ENCODE measurements around the gene RUNDC3A. TPM values are rescaled to one million over a fixed set of nuclear protein-coding genes. Genes with fewer than 3 reads are reported as not detected.

RUNDC3A gene
- polyA plus RNA-seq, 4 donors, result 1.1 to 6.8 (median 3.8) TPM

- Histone ChIP-seq H3K27ac (ENCODE audit: low read depth in 1 of 3, low read length in 2 of 3) (no peak overlapping the region), H3K27me3 (ENCODE audit: control insufficient read depth in 3 of 3, insufficient read depth in 3 of 3, low read length in 3 of 3) (no peaks in the 10 kb centered on the region), H3K9me3 (ENCODE audit: control insufficient read depth in 2 of 2, insufficient read depth in 1 of 2, low read depth in 1 of 2, low read length in 1 of 2) (no peaks in the 10 kb centered on the region), H3K4me1 (ENCODE audit: control insufficient read depth in 3 of 3, insufficient read depth in 2 of 3, low read depth in 1 of 3, low read length in 2 of 3) (no peaks in the 10 kb centered on the region), H3K4me3 (ENCODE audit: low read depth in 1 of 3, low read length in 3 of 3) (no peak overlapping the region), H3K36me3 (ENCODE audit: control insufficient read depth in 3 of 3, insufficient read depth in 2 of 3, low read depth in 1 of 3, low read length in 3 of 3) (no peaks in the 10 kb centered on the region)
- no peak for DNase-seq
- 75 to 91% (median 85%) methylated on average over 3 of the region's 3 CpGs for WGBS, 3 donors
- FAIRE-seq, result no peak
Measured at GRCh38 chr17:44297975-44298374, 10.4 kb upstream of the RUNDC3A start.

- FAIRE-seq, result no peak
- peaks cover 3 to 8% (median 8%) of the 10 kb centered on the region in 3 donors for H3K4me1 ChIP-seq (ENCODE audit: control insufficient read depth in 3 of 3, insufficient read depth in 2 of 3, low read depth in 1 of 3, low read length in 2 of 3)
- H3K9me3 ChIP-seq (ENCODE audit: control insufficient read depth in 2 of 2, insufficient read depth in 1 of 2, low read depth in 1 of 2, low read length in 1 of 2), result no peaks in the 10 kb centered on the region
- H3K4me3 ChIP-seq (ENCODE audit: low read depth in 1 of 3, low read length in 3 of 3), result no peak overlapping the region
- peaks cover 0 to 13% (median 0%) of the 10 kb centered on the region in 3 donors for H3K27me3 ChIP-seq (ENCODE audit: control insufficient read depth in 3 of 3, insufficient read depth in 3 of 3, low read length in 3 of 3)
- DNase-seq, result no peak
- no peaks in the 10 kb centered on the region for H3K36me3 ChIP-seq (ENCODE audit: control insufficient read depth in 3 of 3, insufficient read depth in 2 of 3, low read depth in 1 of 3, low read length in 3 of 3)
- no peak overlapping the region for H3K27ac ChIP-seq (ENCODE audit: low read depth in 1 of 3, low read length in 2 of 3)
Measured at GRCh38 chr17:44304651-44305050, 3.8 kb upstream of the RUNDC3A start.

DNA sequence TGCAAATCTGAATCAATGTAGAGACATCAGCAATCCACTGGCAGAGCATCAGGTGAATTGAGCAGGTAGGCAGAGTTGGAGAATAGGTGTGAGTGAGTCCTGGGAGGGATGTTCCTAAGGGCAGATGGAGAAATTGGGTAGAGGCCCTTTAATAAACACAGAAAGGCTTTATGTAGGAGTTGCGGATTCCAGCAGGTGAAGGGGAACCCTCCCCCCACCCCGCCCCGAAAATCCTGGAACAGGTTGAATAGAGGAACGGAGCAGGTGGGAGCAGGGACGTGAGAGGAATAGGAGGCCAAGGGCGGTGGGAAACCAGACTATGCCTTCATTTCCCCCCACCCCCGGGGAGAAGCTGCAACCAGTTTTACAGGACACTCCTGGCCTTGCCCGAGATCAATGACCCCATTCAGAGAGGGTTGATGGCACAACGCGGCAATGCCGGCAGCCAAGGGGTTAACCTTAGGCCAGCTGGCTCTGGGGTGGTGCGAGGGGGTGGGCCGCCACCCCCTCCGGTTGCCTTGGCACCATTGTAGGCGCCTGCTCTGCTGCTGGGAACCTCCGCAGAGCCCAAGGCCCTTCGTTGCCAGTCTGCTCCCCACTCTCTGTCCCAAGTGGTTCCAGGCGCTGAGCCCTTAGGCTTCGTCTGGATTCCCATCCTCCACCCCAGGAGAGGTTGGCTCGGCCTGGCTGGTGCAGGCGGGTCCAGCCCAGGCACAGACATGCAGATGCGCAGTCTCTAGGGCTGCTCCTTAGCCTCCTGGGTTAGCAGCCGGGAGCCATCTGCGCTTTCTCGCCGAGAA, 814 bp upstream of the RUNDC3A start:
- 2 to 3% (median 3%) methylated on average over 26 of the region's 26 CpGs for WGBS, 3 donors
- H3K9me3 ChIP-seq (ENCODE audit: control insufficient read depth in 2 of 2, insufficient read depth in 1 of 2, low read depth in 1 of 2, low read length in 1 of 2), result no peaks in the 10 kb centered on the region
- no peaks in the 10 kb centered on the region for H3K36me3 ChIP-seq (ENCODE audit: control insufficient read depth in 3 of 3, insufficient read depth in 2 of 3, low read depth in 1 of 3, low read length in 3 of 3)
- H3K4me1 ChIP-seq (ENCODE audit: control insufficient read depth in 3 of 3, insufficient read depth in 2 of 3, low read depth in 1 of 3, low read length in 2 of 3), result peaks cover 3 to 15% (median 8%) of the 10 kb centered on the region in 3 donors
- FAIRE-seq (no peak), DNase-seq (peak; percentile 21 to 67)
- peak overlapping the region in 1 of 3 donors; percentile 8 for H3K27ac ChIP-seq (ENCODE audit: low read depth in 1 of 3, low read length in 2 of 3)
- peak overlapping the region; percentile 10 to 44 (median 34) for H3K4me3 ChIP-seq (ENCODE audit: low read depth in 1 of 3, low read length in 3 of 3)
- H3K27me3 ChIP-seq (ENCODE audit: control insufficient read depth in 3 of 3, insufficient read depth in 3 of 3, low read length in 3 of 3), result peaks cover 0 to 13% (median 0%) of the 10 kb centered on the region in 3 donors

- H3K4me3 ChIP-seq (ENCODE audit: low read depth in 1 of 3, low read length in 3 of 3), result peak overlapping the region in 2 of 3 donors; percentile 34 to 44
- peaks cover 3 to 24% (median 8%) of the 10 kb centered on the region in 3 donors for H3K4me1 ChIP-seq (ENCODE audit: control insufficient read depth in 3 of 3, insufficient read depth in 2 of 3, low read depth in 1 of 3, low read length in 2 of 3)
- peak overlapping the region in 1 of 3 donors; percentile 9 for H3K27ac ChIP-seq (ENCODE audit: low read depth in 1 of 3, low read length in 2 of 3)
- H3K9me3 ChIP-seq (ENCODE audit: control insufficient read depth in 2 of 2, insufficient read depth in 1 of 2, low read depth in 1 of 2, low read length in 1 of 2), result no peaks in the 10 kb centered on the region
- H3K27me3 ChIP-seq (ENCODE audit: control insufficient read depth in 3 of 3, insufficient read depth in 3 of 3, low read length in 3 of 3), result peaks cover 0 to 13% (median 1%) of the 10 kb centered on the region in 3 donors
- DNase-seq, result no peak
- 2 to 3% (median 3%) methylated on average over 14 to 15 of the region's 15 CpGs for WGBS, 3 donors
- peaks cover 0 to 2% (median 0%) of the 10 kb centered on the region in 3 donors for H3K36me3 ChIP-seq (ENCODE audit: control insufficient read depth in 3 of 3, insufficient read depth in 2 of 3, low read depth in 1 of 3, low read length in 3 of 3)
- FAIRE-seq, result no peak
Measured at GRCh38 chr17:44308865-44309264, 464 bp downstream of the RUNDC3A start.

GRCh38 chr17:44309472-44309871, 1.1 kb downstream of the RUNDC3A start:
- DNase-seq (no peak), FAIRE-seq (no peak)
- Histone ChIP-seq H3K27me3 (ENCODE audit: control insufficient read depth in 3 of 3, insufficient read depth in 3 of 3, low read length in 3 of 3) (peaks cover 0 to 20% (median 7%) of the 10 kb centered on the region in 3 donors), H3K36me3 (ENCODE audit: control insufficient read depth in 3 of 3, insufficient read depth in 2 of 3, low read depth in 1 of 3, low read length in 3 of 3) (peaks cover 0 to 2% (median 0%) of the 10 kb centered on the region in 3 donors), H3K27ac (ENCODE audit: low read depth in 1 of 3, low read length in 2 of 3) (no peak overlapping the region), H3K4me1 (ENCODE audit: control insufficient read depth in 3 of 3, insufficient read depth in 2 of 3, low read depth in 1 of 3, low read length in 2 of 3) (peaks cover 3 to 30% (median 8%) of the 10 kb centered on the region in 3 donors), H3K9me3 (ENCODE audit: control insufficient read depth in 2 of 2, insufficient read depth in 1 of 2, low read depth in 1 of 2, low read length in 1 of 2) (no peaks in the 10 kb centered on the region), H3K4me3 (ENCODE audit: low read depth in 1 of 3, low read length in 3 of 3) (peak overlapping the region in 1 of 3 donors; percentile 44)
- WGBS, 3 donors, result 35 to 46% (median 38%) methylated on average over 5 of the region's 5 CpGs

GRCh38 chr17:44310188-44310587, 1.8 kb downstream of the RUNDC3A start:
- H3K9me3 ChIP-seq (ENCODE audit: control insufficient read depth in 2 of 2, insufficient read depth in 1 of 2, low read depth in 1 of 2, low read length in 1 of 2), result no peaks in the 10 kb centered on the region
- no peak for FAIRE-seq
- peaks cover 0 to 2% (median 0%) of the 10 kb centered on the region in 3 donors for H3K36me3 ChIP-seq (ENCODE audit: control insufficient read depth in 3 of 3, insufficient read depth in 2 of 3, low read depth in 1 of 3, low read length in 3 of 3)
- peaks cover 3 to 35% (median 8%) of the 10 kb centered on the region in 3 donors for H3K4me1 ChIP-seq (ENCODE audit: control insufficient read depth in 3 of 3, insufficient read depth in 2 of 3, low read depth in 1 of 3, low read length in 2 of 3)
- no peak overlapping the region for H3K4me3 ChIP-seq (ENCODE audit: low read depth in 1 of 3, low read length in 3 of 3)
- WGBS, 3 donors, result 81 to 95% (median 94%) methylated on average over 2 of the region's 2 CpGs
- no peak overlapping the region for H3K27ac ChIP-seq (ENCODE audit: low read depth in 1 of 3, low read length in 2 of 3)
- DNase-seq, result no peak
- peaks cover 6 to 26% (median 7%) of the 10 kb centered on the region in 3 donors for H3K27me3 ChIP-seq (ENCODE audit: control insufficient read depth in 3 of 3, insufficient read depth in 3 of 3, low read length in 3 of 3)

GRCh38 chr17:44310609-44311376, 2.4 kb downstream of the RUNDC3A start:
- no peak overlapping the region for H3K27ac ChIP-seq (ENCODE audit: low read depth in 1 of 3, low read length in 2 of 3)
- peaks cover 0 to 2% (median 0%) of the 10 kb centered on the region in 3 donors for H3K36me3 ChIP-seq (ENCODE audit: control insufficient read depth in 3 of 3, insufficient read depth in 2 of 3, low read depth in 1 of 3, low read length in 3 of 3)
- H3K9me3 ChIP-seq (ENCODE audit: control insufficient read depth in 2 of 2, insufficient read depth in 1 of 2, low read depth in 1 of 2, low read length in 1 of 2), result no peaks in the 10 kb centered on the region
- H3K4me3 ChIP-seq (ENCODE audit: low read depth in 1 of 3, low read length in 3 of 3), result no peak overlapping the region
- peaks cover 3 to 38% (median 8%) of the 10 kb centered on the region in 3 donors for H3K4me1 ChIP-seq (ENCODE audit: control insufficient read depth in 3 of 3, insufficient read depth in 2 of 3, low read depth in 1 of 3, low read length in 2 of 3)
- H3K27me3 ChIP-seq (ENCODE audit: control insufficient read depth in 3 of 3, insufficient read depth in 3 of 3, low read length in 3 of 3), result peaks cover 9 to 32% (median 12%) of the 10 kb centered on the region in 3 donors
- FAIRE-seq, result no peak
- DNase-seq, result no peak
- 73 to 78% (median 75%) methylated on average over 10 of the region's 10 CpGs for WGBS, 3 donors

- 62 to 85% (median 73%) methylated on average over 4 to 5 of the region's 5 CpGs for WGBS, 3 donors
- H3K27ac ChIP-seq (ENCODE audit: low read depth in 1 of 3, low read length in 2 of 3), result no peak overlapping the region
- peaks cover 15 to 38% (median 16%) of the 10 kb centered on the region in 3 donors for H3K27me3 ChIP-seq (ENCODE audit: control insufficient read depth in 3 of 3, insufficient read depth in 3 of 3, low read length in 3 of 3)
- DNase-seq (no peak), FAIRE-seq (no peak)
- peaks cover 0 to 4% (median 0%) of the 10 kb centered on the region in 3 donors for H3K36me3 ChIP-seq (ENCODE audit: control insufficient read depth in 3 of 3, insufficient read depth in 2 of 3, low read depth in 1 of 3, low read length in 3 of 3)
- H3K9me3 ChIP-seq (ENCODE audit: control insufficient read depth in 2 of 2, insufficient read depth in 1 of 2, low read depth in 1 of 2, low read length in 1 of 2), result no peaks in the 10 kb centered on the region
- peaks cover 3 to 44% (median 8%) of the 10 kb centered on the region in 3 donors for H3K4me1 ChIP-seq (ENCODE audit: control insufficient read depth in 3 of 3, insufficient read depth in 2 of 3, low read depth in 1 of 3, low read length in 2 of 3)
- H3K4me3 ChIP-seq (ENCODE audit: low read depth in 1 of 3, low read length in 3 of 3), result no peak overlapping the region
Measured at GRCh38 chr17:44311562-44312181, 3.3 kb downstream of the RUNDC3A start.

Measured in small intestine (tissue), 7 donors.